SK-N-MC (cell line): Measurements from ENCODE around the gene ARID3C.

Source experiments
- EZH2 ChIP-seq: fragments of 200-600 bp; sonication (generic); IDR thresholded peaks from one replicate; pipeline ENCODE4 v1.6.1; 2017; ENCODE audit warnings: antibody characterized with exemption
- FOXP2 ChIP-seq: optimal IDR thresholded peaks from 2 replicates; pipeline ENCODE3; 2011; ENCODE audit warnings: mild to moderate bottlenecking, moderate library complexity; ENCODE audit not compliant: insufficient read depth; ENCODE audit errors: extremely low read length, control extremely low read depth
- POLR2AphosphoS5 ChIP-seq: IDR thresholded peaks from 2 replicates; pipeline ENCODE4 v1.6.1; 2012; ENCODE audit warnings: mild to moderate bottlenecking, low read depth, low read length, borderline replicate concordance

GRCh38 chr9:34594177-34594576 lies 34.7 kb downstream of the ARID3C start:
- TF ChIP-seq POLR2AphosphoS5 (no peak), EZH2 (no peak), FOXP2 (no peak)
